Body of pancreas (tissue), 4 donors: Measurements from ENCODE around the gene ZNF831.

Experiments
- CTCF ChIP-seq, 7 experiments: fragments of 450-650 bp in 4 of 7; fragments of 200-600 bp in 3 of 7; sonication (generic) in 3 of 7; IDR thresholded peaks; one replicate each; pipeline ENCODE4 v1.5.1; 2016 to 2019; ENCODE audit warnings: antibody characterized with exemption in 7 of 7
- POLR2A ChIP-seq, 3 donors: fragments of 450-650 bp; IDR thresholded peaks; one replicate each; pipeline ENCODE4 v1.6.1; 2016; ENCODE audit warnings: antibody characterized with exemption in 3 of 3, mild to moderate bottlenecking in 2 of 3

GRCh38 chr20:59177266-59178250 is 13.9 kb downstream of the ZNF831 start:
- no peak for TF ChIP-seq POLR2A (IDR thresholded peaks at IDR 0.05)
- no peak for TF ChIP-seq CTCF (IDR thresholded peaks at IDR 0.05)
